ENCODE results near the gene KISS1.

KISS1 gene

DNA sequence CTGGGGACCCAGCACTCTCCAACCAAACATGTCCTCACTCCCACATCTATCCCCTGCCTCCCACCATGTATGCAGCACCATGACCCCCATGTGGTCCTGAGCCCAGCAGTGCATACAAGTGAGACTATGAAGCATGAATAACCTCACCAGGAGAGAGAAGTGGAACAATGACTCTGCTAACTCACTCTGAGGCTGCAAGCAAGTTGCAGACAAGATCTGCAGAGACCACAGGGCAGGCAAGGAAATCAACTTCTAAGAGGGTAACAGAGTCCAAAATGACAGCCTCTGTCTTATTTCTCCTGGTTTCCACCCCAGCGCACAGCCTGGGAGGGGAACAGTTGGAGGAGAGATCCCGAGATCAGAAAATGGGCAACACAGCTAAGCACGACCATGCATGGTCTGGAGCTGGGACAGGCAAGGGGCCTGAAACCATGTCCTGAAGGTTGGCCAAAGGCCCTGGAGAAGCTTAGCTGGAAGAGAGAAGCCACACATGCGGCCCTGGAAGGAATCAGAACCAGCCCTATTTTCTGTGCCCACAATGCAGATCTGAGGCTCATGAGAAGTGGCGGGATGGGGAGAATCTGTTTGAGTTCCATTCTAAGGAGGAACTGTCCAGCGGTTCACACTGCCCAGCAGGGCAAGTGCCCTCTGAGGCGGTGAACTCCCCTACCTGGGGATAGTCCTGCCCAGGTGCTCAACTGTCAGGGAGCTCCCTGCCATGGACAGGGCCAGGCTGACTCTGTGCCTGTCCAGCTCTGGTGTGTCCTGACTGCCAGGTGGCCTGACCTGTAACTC, 17.6 kb downstream of the KISS1 start:
- H3K4me1 ChIP-seq (ENCODE audit: control insufficient read depth, low read length): no peaks in the 10 kb centered on the region
- H4K20me1 ChIP-seq (ENCODE audit: control insufficient read depth, insufficient read depth, low read depth, low read length): no peaks in the 10 kb centered on the region
- no peak overlapping the region for H3K4me3 ChIP-seq (ENCODE audit: low read length)
- H3F3A ChIP-seq (ENCODE audit: control insufficient read depth, insufficient read depth): no peaks in the 10 kb centered on the region
- no peak overlapping the region for H3K4me2 ChIP-seq (ENCODE audit: low read length)
- H3K36me3 ChIP-seq (ENCODE audit: control insufficient read depth, low read length): no peaks in the 10 kb centered on the region
- no peak overlapping the region for H3K27ac ChIP-seq (ENCODE audit: low read depth, low read length)
- peaks cover 6% of the 10 kb centered on the region; the same call in 1 of the 2 replicates for H3K27me3 ChIP-seq (ENCODE audit: control insufficient read depth, low read length)
- no peak for TF ChIP-seq EZH2phosphoT487 (IDR thresholded peaks at IDR 0.05; ENCODE audit: borderline replicate concordance, low read length)
- TF ChIP-seq, protein P1, sequence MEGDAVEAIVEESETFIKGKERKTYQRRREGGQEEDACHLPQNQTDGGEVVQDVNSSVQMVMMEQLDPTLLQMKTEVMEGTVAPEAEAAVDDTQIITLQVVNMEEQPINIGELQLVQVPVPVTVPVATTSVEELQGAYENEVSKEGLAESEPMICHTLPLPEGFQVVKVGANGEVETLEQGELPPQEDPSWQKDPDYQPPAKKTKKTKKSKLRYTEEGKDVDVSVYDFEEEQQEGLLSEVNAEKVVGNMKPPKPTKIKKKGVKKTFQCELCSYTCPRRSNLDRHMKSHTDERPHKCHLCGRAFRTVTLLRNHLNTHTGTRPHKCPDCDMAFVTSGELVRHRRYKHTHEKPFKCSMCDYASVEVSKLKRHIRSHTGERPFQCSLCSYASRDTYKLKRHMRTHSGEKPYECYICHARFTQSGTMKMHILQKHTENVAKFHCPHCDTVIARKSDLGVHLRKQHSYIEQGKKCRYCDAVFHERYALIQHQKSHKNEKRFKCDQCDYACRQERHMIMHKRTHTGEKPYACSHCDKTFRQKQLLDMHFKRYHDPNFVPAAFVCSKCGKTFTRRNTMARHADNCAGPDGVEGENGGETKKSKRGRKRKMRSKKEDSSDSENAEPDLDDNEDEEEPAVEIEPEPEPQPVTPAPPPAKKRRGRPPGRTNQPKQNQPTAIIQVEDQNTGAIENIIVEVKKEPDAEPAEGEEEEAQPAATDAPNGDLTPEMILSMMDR (IDR thresholded peaks at IDR 0.05; ENCODE audit: low read depth, low read length, poor library complexity, severe bottlenecking): no peak
- no peaks in the 10 kb centered on the region for H3K9me3 ChIP-seq (ENCODE audit: control insufficient read depth, insufficient read depth, low read length)
- no peaks in the 10 kb centered on the region for H3K79me2 ChIP-seq (ENCODE audit: control insufficient read depth, low read length)
- H3K9me2 ChIP-seq (replicated peaks; ENCODE audit: control insufficient read depth, low read length): no peaks in the 10 kb centered on the region

DNA sequence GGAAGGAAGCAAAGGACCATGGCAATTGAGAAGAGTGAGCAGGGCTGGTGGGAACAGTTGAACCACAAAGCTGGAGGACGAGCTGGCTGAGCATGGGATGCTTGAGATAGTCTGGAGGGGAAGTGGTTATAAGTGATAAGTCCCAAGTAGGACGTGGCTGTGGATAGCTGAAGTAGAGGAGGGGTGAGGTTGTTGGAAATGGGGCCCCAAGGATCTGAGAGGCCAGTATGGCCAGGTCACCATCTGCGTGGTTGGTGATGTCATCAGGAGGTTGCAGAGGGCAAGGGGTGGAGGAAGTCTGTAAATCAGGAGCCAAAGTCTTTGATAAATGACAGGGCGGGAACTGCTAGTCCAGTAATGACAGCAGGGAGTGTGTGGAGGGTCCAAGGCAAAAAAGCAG, 19.2 kb downstream of the KISS1 start:
- Histone ChIP-seq H3K27ac (ENCODE audit: low read depth, low read length) (no peak overlapping the region), H3K27me3 (ENCODE audit: control insufficient read depth, low read length) (peaks cover 6% of the 10 kb centered on the region; the same call in 1 of the 2 replicates), H4K20me1 (ENCODE audit: control insufficient read depth, insufficient read depth, low read depth, low read length) (no peaks in the 10 kb centered on the region), H3F3A (ENCODE audit: control insufficient read depth, insufficient read depth) (no peaks in the 10 kb centered on the region), H3K9me2 (replicated peaks; ENCODE audit: control insufficient read depth, low read length) (no peaks in the 10 kb centered on the region), H3K9me3 (ENCODE audit: control insufficient read depth, insufficient read depth, low read length) (no peaks in the 10 kb centered on the region), H3K4me1 (ENCODE audit: control insufficient read depth, low read length) (no peaks in the 10 kb centered on the region), H3K4me3 (ENCODE audit: low read length) (no peak overlapping the region), H3K36me3 (ENCODE audit: control insufficient read depth, low read length) (no peaks in the 10 kb centered on the region), H3K79me2 (ENCODE audit: control insufficient read depth, low read length) (no peaks in the 10 kb centered on the region), H3K4me2 (ENCODE audit: low read length) (no peak overlapping the region)
- TF ChIP-seq, protein P1 (IDR thresholded peaks at IDR 0.05; ENCODE audit: low read depth, low read length, poor library complexity, severe bottlenecking): no peak
- no peak for TF ChIP-seq EZH2phosphoT487 (IDR thresholded peaks at IDR 0.05; ENCODE audit: borderline replicate concordance, low read length)

DNA sequence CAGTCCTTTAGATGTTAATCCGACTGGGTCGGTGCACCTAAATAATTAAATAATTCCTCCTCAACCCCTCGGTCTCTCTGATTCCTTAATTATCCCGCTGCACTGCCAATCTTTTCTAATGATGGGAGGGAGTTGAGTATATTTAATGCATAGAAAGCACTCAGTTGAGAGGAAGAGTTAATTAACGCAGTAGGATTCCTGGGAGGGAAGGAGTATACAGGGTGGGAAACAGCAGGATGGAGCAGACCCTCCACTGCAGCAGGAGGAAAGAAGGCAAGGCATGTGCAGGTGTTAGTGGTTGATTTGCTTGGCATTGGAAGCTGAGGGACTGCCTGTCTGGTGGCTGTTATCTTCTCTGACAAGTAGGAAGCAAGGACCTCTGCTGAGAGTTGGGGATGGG, 20.2 kb downstream of the KISS1 start:
- Histone ChIP-seq H3K27ac (ENCODE audit: low read depth, low read length) (no peak overlapping the region), H3K27me3 (ENCODE audit: control insufficient read depth, low read length) (peaks cover 6% of the 10 kb centered on the region; the same call in 1 of the 2 replicates), H3K4me2 (ENCODE audit: low read length) (no peak overlapping the region), H3K4me1 (ENCODE audit: control insufficient read depth, low read length) (no peaks in the 10 kb centered on the region), H3K9me3 (ENCODE audit: control insufficient read depth, insufficient read depth, low read length) (peaks cover 3% of the 10 kb centered on the region; the same call in 1 of the 2 replicates), H3K9me2 (replicated peaks; ENCODE audit: control insufficient read depth, low read length) (no peaks in the 10 kb centered on the region), H3K36me3 (ENCODE audit: control insufficient read depth, low read length) (no peaks in the 10 kb centered on the region), H3K4me3 (ENCODE audit: low read length) (no peak overlapping the region), H3K79me2 (ENCODE audit: control insufficient read depth, low read length) (no peaks in the 10 kb centered on the region), H3F3A (ENCODE audit: control insufficient read depth, insufficient read depth) (no peaks in the 10 kb centered on the region), H4K20me1 (ENCODE audit: control insufficient read depth, insufficient read depth, low read depth, low read length) (no peaks in the 10 kb centered on the region)
- TF ChIP-seq, protein P1 (IDR thresholded peaks at IDR 0.05; ENCODE audit: low read depth, low read length, poor library complexity, severe bottlenecking): no peak
- TF ChIP-seq EZH2phosphoT487 (IDR thresholded peaks at IDR 0.05; ENCODE audit: borderline replicate concordance, low read length): no peak

All from DOHH2 (cell line).